Panc1 (cell line): Measurements from ENCODE around the gene CLEC16A. TPM values are rescaled to one million over a fixed set of nuclear protein-coding genes. Genes with fewer than 3 reads are reported as not detected.

Experiments used
- ATAC-seq: fragments of 200-7000 bp; cut with Tn5 transposase; 2 replicates; pipeline ENCODE4 v1.9.1; 2020; ENCODE audit warnings: mild to moderate bottlenecking, moderate library complexity
- BruUV-seq: library from RNA; stranded (reverse); fragments of 400-500 nt; replicated peaks from 2 replicates; lab custom pipeline; 2021; lab: Mats Ljungman, UMichigan
- CTCF ChIA-PET: fragments of 300-600 bp; sonication (Branson Sonifier 250); formaldehyde crosslinking; loops from one replicate; lab custom pipeline; 2022; ENCODE audit warnings: antibody characterized with exemption; lab: Charles Lee
- POLR2A ChIA-PET: fragments of 300-600 bp; sonication (Branson Sonifier 250); formaldehyde crosslinking; loops from one replicate; lab custom pipeline; 2022; ENCODE audit warnings: antibody characterized with exemption; lab: Charles Lee
- DNase-seq: peaks from one replicate; pipeline ENCODE4 v3.0.0-alpha.2; 2010; ENCODE audit warnings: low read depth, low spot score
- H3K27ac ChIP-seq: 2 replicates; pipeline ENCODE4 v1.5.1; 2011; ENCODE audit warnings: mild to moderate bottlenecking, low read length, inconsistent platforms
- H3K27me3 ChIP-seq: fragments of 200-500 bp; sonication (Bioruptor generic); 2 replicates; pipeline ENCODE4 v1.6.0; 2014; ENCODE audit warnings: low read length, inconsistent platforms; ENCODE audit not compliant: control insufficient read depth, insufficient read depth
- H3K36me3 ChIP-seq: fragments of 200-500 bp; sonication (Bioruptor generic); 2 replicates; pipeline ENCODE4 v1.5.1; 2014; ENCODE audit warnings: inconsistent platforms, mild to moderate bottlenecking, low read length, moderate library complexity; ENCODE audit not compliant: control insufficient read depth, insufficient read depth
- H3K4me1 ChIP-seq: 2 replicates; pipeline ENCODE4 v1.5.1; 2011; ENCODE audit warnings: inconsistent platforms, mild to moderate bottlenecking, low read length, moderate library complexity; ENCODE audit not compliant: control insufficient read depth, insufficient read depth
- H3K4me3 ChIP-seq, 2 experiments: 2 replicates each; pipeline ENCODE4 v1.5.1; 2011 to 2012; ENCODE audit warnings: low read depth in 2 of 2, low read length in 2 of 2, mild to moderate bottlenecking in 2 of 2, inconsistent platforms in 1 of 2, moderate library complexity in 1 of 2
- H3K9me3 ChIP-seq: fragments of 200-500 bp; sonication (Bioruptor generic); 2 replicates; pipeline ENCODE4 v1.5.1; 2014; ENCODE audit warnings: low read depth, mild to moderate bottlenecking, inconsistent platforms, low read length, moderate library complexity; ENCODE audit not compliant: control insufficient read depth, insufficient read depth
- CTCF ChIP-seq: fragments of 450-650 bp; IDR thresholded peaks from 2 replicates; pipeline ENCODE4 v1.5.1; 2017; ENCODE audit warnings: mild to moderate bottlenecking
- POLR2AphosphoS5 ChIP-seq: IDR thresholded peaks from 2 replicates; pipeline ENCODE4 v1.6.1; 2012; ENCODE audit warnings: mild to moderate bottlenecking, low read depth, low read length, moderate library complexity
- REST ChIP-seq, 2 experiments: IDR thresholded peaks; 2 replicates each; pipeline ENCODE4 v1.6.1; 2011 to 2012; ENCODE audit warnings: low read depth in 2 of 2, control low read depth in 1 of 2, low read length in 1 of 2, mild to moderate bottlenecking in 1 of 2, moderate library complexity in 1 of 2; ENCODE audit not compliant: insufficient read depth in 1 of 2
- SIN3A ChIP-seq: IDR thresholded peaks from 2 replicates; pipeline ENCODE4 v1.6.1; 2012; ENCODE audit warnings: low read depth, mild to moderate bottlenecking, low read length, moderate library complexity, borderline replicate concordance; ENCODE audit not compliant: insufficient read depth
- TCF7L2 ChIP-seq: IDR thresholded peaks from 2 replicates; pipeline ENCODE4 v1.6.1; 2011; ENCODE audit warnings: mild to moderate bottlenecking, low read depth, low read length, inconsistent platforms
- in situ Hi-C: cut with HindIII; loops from 2 replicates; pipeline ENCODE4 v1.10.0; 2016; ENCODE audit warnings: low sequenced_read_pairs, low pct_unique_long_range_greater_than_20kb
- intact Hi-C: fragments of 100-400 bp; cut with micrococcal nuclease; formaldehyde crosslinking; loops from one replicate; pipeline ENCODE4 v1.10.0; 2022; ENCODE audit not compliant: unreplicated experiment
- total RNA-seq: library from RNA; stranded (reverse); gene quantifications from one replicate; pipeline ENCODE4 v1.2.1, GENCODE V29; 2021; ENCODE audit not compliant: unreplicated experiment

The CLEC16A gene
- total RNA-seq, 1 experiment from 2014 or later: 21.0 TPM

GRCh38 chr16:10921536-10922327 lies 22.6 kb upstream of the CLEC16A start:
- ChIA-PET CTCF (interaction anchor here (0.6 kb wide), 1 partner anchor 1506 kb away, joined by 5 read pairs; no protein-coding TSS in a partner anchor), POLR2A (no interaction called here)
- H3K9me3 ChIP-seq: no peaks in the 10 kb centered on the region
- no peak for TF ChIP-seq REST (IDR thresholded peaks at IDR 0.05; ENCODE audit: insufficient read depth in 1 of 2, low read depth in 2 of 2, low read length in 1 of 2)
- no peak for TF ChIP-seq SIN3A
- no peak for TF ChIP-seq CTCF
- no peak for TF ChIP-seq TCF7L2
- no peak for TF ChIP-seq POLR2AphosphoS5
- H3K4me3 ChIP-seq: no peak overlapping the region
- BruUV-seq: no TSS peak
- intact Hi-C loops (loop anchor here (5.0 kb wide), 1 partner anchor 184 kb away; no protein-coding TSS in a partner anchor), in situ Hi-C loops (no loop called here)
- H3K36me3 ChIP-seq: no peaks in the 10 kb centered on the region
- H3K4me1 ChIP-seq: peaks cover 4% of the 10 kb centered on the region; the same call in 1 of the 2 replicates
- no peak overlapping the region for H3K27ac ChIP-seq
- ATAC-seq (no peak), DNase-seq (no peak)
- no peaks in the 10 kb centered on the region for H3K27me3 ChIP-seq

DNA sequence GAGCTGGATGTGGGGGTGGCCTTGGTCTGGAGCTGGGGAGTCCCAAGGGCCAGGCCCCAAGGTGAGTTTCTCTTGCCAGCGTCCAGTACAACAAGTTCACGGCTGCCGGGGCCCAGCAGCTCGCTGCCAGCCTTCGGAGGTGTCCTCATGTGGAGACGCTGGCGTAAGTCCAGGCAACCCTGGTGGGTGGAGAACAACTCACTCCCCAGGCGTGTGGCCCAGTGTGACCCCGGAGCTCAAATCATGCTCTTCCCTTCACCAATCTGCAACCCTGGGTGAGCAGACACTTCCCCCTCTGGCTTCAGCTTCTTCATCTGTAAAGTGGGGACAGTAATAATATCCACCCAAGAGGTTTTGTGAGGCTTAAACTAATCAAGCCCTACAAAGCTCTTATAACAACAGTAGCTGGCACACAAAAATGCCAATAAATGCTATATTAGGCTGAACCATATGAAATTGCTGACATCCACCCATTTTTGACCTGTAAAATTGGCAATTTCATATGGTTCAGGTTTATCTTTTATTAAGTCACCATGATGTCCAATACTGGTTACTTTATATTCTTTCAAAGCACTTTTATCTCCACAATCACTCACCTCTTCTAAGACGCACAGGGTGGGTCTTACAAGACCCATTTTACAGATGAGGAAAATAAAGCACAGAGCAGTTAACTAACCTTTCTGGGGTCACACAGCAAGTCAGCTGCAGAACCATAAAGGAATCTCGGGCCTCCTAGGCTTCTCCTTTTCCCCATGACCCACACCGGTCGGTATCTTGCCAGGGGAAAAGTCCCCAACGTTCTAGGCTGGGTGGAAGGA lies 21.8 kb upstream of the CLEC16A start:
- TF ChIP-seq SIN3A (no peak), POLR2AphosphoS5 (no peak), CTCF (no peak), REST (IDR thresholded peaks at IDR 0.05; ENCODE audit: insufficient read depth in 1 of 2, low read depth in 2 of 2, low read length in 1 of 2) (no peak)
- no TSS peak for BruUV-seq
- Histone ChIP-seq H3K4me3 (no peak overlapping the region), H3K27ac (no peak overlapping the region), H3K36me3 (no peaks in the 10 kb centered on the region), H3K9me3 (no peaks in the 10 kb centered on the region), H3K27me3 (no peaks in the 10 kb centered on the region), H3K4me1 (peaks cover 4% of the 10 kb centered on the region; the same call in 1 of the 2 replicates)
- ChIA-PET POLR2A (no interaction called here), CTCF (interaction anchor here (0.6 kb wide), 1 partner anchor 1506 kb away, joined by 5 read pairs; no protein-coding TSS in a partner anchor)
- ATAC-seq (no peak), DNase-seq (no peak)
- intact Hi-C loops: loop anchor here (5.0 kb wide), 1 partner anchor 185 kb away; no protein-coding TSS in a partner anchor
- in situ Hi-C loops: no loop called here
